Stimulated activated CD4-positive, alpha-beta T cell treated with anti-CD3 and anti-CD28 coated beads, Interleukin-2, amount 100 ng/mL, for 24 hours (primary cell): ENCODE data around the gene KRT74.
"Not testable (repeated sequence)": the region's sequence is repeated elsewhere in the genome, so short reads cannot be mapped to it uniquely, and the experiment has no call there.

ENCODE experiments used
- DNase-seq, 2 donors: peaks; one replicate each; pipeline ENCODE4 v3.0.0-alpha.2; 2020

Gene KRT74

DNA sequence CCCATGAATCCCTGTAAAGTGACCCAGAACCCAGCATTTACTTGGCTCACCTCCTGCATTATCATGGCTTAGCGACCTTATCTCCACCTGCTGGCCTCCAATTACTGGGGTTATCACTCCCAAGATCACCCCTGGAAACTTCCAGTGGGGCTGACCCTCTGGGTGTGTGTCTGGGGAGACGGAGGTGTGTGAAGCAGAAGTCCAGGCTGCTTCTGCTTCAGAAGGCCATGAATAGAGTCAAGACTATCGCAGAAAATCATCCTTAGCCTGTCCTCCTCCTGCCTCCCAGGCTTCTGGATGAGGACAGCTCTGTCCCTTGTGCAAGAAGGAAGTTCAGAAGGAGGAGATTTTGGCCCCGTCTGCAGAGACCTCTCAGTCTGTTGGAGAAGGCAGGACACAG is 28.0 kb upstream of the KRT74 start:
- no peak for DNase-seq

DNA sequence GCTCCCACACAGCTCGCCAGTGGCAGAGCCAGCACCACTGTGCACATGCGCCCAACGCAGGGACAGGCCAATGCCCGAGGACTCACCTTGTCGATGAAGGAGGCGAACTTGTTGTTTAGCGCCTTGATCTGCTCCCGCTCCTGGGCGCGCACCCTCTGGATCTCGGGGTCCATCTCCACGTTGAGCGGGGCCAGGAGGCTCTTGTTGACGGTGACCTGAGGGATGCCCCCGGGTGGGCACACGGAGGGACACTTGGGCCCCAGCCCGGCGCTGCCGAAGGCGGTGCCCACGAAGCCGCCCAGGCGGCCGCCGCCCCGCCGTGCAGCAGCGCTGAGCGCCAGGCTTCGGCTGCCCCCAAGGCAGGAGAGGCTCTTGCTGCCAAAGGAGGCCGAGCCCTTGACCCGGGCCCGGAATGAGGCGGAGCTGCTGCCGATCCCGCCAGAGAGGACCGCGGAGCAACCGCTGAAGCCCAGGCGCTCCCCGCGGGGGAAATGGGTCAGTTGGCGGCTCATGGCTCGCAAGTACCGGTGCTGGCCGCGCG is 27.4 kb upstream of the KRT74 start, which contains the start of gene KRT72:
KRT72 (minus strand) TSS at position 523 of the 541 bp plus-strand sequence; CDS start at position 512, 11 bp downstream.
- DNase-seq = no peak

DNA sequence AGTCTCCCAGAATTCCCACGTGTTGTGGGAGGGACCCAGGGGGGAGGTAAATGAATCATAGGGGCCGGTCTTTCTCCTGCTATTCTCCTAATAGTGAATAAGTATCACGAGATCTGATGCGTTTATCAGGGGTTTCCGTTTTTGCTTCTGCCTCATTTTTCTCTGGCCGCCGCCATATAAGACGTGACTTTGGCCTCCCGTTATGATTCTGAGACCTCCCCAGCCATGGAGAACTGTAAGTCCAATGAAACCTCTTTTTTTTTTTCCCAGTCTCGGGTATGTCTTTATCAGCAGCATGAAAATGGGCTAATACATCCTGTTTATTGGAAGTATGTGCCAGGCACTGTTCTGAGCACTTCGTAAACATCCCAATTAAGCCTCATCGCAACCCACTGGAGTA is 26.8 kb upstream of the KRT74 start:
- DNase-seq = no peak

DNA sequence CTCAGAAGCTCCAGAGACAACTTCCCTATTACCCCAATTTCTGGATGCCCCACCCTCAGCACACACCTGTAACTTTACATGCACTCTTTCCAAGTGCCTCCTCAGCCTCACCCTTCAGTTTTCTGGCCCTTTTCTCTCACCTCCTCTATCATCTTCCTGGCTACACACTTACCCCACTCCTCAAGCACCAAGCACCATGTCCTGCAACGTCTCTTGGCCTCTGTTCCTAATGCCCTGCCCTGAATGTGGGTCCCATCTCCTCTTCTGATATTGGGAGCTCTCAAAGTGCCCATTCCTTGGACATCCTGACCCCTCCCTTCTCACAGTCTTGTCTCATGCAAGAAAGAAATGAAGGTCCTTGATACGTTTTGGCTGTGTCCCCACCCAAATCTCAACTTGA is 26.4 kb upstream of the KRT74 start:
- DNase-seq = no peak

DNA sequence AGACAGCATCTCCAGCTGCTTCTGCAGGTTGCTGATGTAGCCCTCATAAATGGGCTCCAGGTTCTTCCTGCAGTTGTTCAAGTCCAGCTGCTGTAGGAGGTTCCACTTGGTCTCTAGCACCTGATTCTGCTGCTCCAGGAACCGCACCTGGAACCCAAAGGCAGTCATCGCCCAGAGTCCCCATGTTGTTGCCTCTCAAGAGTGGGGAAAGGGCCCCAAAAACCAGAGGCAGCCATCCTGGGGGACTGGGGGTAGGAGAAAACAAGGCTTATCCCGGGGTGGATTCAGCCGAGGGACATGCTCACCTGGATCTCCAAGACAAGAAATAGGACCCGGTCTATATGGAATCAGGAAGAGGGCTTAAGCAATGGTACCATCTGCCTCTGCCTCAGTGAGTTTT is 25.3 kb upstream of the KRT74 start:
- no peak for DNase-seq

DNA sequence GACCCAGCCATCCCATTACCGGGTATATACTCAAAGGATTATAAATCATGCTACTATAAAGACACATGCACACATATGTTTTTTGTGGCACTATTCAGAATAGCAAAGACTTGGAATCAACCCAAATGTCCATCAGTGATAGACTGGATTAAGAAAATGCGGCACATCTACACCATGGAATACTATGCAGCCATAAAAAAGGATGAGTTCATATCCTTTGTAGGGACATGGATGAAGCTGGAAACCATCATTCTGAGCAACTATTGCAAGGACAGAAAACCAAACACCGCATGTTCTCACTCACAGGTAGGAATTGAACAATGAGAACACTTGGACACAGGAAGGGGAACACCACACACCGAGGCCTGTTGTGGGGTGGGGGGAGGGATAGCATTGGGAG is 20.6 kb upstream of the KRT74 start:
- not testable (repeated sequence) for DNase-seq

DNA sequence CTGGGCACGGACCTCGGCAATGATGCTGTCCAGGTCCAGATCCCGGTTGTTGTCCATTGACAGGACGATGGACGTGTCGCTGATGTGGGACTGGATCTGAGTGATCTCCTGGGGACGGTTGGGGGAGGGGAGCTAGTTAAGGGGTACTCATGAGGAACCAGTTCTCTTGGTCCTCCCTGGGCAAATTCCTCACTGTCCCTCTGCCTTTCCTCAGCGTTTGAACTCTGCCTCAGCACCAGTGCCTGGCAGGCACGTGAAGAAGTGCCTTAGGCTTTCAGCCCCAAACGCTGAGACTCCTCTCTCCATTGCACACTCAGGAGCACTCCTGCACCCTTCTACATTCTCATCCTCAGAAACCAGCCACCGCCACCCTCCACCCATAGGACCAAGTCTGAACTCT is 17.9 kb upstream of the KRT74 start:
- DNase-seq = no peak

DNA sequence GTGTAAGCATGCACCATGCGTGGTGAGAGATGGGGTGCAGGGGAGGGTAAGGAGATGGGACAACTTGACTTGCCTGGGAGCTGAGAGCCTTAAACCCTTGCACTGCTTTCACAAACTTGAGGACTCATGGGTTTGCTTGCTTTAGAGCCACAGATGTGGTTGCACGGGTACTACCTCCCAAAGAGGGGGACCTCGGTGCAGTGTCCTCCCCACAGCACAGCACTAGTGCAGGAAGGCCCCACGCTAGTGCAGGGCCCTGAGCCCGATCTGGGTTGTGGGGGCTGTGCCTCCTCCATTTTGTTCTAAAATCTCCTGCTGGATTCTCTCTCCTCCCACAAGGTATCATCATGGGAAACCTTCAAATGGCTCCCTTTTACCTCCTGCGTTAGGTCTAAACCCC is 16.4 kb upstream of the KRT74 start:
- DNase-seq = no peak

DNA sequence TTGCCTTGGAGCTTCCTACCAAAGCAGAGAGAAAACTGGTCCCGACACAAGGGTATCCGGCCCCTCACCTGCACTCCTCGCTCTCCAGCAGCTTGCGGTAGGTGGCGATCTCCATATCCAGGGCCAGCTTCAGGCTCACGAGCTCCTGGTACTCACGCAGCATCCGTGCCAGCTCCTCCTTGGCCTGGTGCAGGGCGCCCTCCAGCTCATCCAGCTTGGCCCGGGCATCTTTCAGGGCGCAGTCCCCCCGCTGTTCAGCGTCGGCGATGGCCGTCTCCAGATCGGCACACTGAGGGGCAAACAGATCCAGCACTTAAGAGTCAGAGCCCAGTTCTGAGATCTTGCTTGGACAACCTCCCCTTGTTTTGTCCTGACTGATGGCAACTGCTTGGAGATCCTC is 13.9 kb upstream of the KRT74 start:
- no peak for DNase-seq

DNA sequence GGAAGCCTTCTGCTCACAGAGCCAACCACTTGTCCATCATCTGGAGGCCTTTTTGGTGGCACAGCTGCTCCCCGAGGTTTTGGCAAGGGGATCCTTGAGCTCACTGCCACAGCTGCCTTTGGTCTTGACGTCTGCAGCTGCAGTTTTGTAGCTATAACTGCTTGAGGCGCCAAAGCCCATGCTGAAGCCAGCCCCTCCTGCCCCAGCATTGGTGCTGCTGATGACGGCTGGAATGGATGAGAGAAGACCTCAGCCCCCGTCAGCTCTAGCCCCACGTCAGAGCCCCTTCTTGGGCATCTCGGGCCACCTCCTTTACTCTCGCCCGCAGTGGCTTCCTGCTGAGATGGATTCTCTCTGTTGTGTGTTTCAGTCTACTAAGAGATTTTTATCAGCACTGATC is 12.3 kb upstream of the KRT74 start:
- DNase-seq = peak; percentile 16 to 35

DNA sequence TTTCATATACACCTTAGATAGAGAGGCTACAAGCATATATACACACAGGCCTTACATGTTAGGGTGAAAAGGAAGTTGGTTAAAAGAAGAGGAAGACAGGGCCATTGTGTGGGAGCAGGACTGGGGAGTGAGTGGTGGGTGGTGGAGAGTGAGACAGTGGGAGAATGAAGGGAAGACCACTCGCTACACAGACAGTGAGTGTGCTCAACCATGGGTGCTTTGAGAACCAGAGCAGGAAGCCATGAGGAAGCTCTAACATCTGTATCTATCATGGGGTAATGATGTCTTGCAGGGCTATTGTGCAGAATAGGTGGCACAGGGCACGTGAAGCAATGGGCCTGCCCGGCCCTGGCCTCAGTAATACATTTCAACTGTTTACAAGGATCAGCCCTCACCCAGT is 11.4 kb upstream of the KRT74 start:
- no peak for DNase-seq

DNA sequence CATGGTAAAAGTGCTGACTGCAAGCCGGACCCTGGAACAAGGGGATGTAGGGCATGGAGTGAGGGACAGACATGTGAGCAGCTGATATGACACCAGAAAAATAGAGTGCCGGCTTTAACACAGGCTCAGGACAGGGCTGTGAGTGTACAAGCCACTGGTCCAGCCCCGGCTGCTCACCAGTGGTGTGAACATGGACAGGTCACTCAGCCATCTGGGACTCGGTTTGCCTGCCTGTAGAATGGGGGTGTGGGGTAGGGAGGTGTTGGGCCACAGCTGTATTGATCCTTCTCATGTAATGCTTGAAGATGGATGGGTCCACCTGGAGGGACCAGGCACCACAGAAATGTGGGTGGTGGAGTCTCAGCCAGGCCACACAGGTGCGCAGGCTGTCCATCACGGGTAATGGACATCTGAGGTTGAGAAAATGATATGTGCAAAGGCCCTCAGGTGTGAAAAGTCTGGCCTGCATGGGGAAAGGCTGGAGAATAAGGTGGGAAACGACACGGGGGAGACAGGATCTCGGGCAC is 10.6 kb upstream of the KRT74 start:
- DNase-seq = no peak

DNA sequence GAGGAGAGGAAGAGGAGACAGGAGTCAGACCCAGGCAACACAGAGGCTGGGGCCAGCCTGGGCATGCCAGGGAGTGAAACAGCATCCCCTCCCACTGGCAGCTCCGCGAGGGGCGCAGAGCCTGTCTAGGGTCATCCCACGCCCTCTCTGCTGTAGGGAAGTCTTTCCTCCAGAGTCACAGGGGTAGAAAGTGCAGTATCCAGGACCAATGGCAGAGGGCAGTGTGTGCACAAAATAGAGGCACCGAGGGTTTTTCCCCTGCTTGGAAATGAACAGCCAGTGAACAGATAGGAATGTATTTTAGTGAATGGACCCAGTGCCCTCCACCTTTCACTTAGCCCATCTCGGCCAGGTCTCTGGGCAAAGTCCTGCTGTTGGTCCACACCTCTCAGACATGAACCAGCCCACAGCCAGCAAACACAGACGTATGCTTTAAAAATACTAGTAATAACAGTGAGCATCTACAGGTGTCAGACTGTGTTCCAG is 9.4 kb upstream of the KRT74 start:
- peak; percentile 68 to 73 for DNase-seq

DNA sequence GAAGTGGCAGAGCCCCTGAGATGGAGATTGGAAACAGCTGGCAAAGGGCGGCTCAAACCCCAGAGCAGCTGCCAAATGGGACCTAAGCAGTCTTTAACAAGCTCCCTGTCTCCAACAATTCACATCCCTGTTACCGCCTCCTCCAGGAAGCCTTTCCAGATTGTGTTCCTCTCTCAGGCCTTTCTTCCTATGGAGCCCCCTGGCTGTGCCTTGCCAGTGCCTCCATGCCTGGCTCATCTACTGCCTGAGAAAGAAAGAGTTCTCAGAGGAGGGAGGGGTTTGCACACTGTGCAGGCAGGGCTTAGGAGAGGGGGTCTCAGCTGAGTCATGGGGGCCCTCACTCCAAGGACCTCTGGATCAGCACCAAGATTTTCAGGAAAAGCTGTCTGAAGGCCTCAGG is 8.8 kb upstream of the KRT74 start:
- DNase-seq = no peak

DNA sequence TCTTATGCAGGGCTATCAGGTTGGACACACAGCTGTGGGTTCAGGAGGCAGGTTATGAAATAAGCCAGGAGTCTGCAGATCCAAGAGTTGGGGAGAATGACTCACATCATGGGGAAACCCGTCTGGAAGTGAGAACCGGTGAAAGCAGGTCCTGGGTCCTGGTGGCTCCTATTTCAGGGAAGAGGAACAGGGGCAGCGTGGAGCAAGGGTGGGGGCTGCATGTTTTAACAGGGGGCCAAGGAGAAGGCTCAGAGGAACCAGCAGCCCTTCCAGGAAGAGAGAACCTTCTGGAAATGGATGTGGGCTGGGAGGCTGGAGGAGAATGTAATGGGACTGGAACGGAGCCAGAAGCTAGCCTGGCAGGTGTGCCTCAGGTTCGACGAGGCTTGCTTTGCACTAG is 7.8 kb upstream of the KRT74 start:
- DNase-seq = no peak

DNA sequence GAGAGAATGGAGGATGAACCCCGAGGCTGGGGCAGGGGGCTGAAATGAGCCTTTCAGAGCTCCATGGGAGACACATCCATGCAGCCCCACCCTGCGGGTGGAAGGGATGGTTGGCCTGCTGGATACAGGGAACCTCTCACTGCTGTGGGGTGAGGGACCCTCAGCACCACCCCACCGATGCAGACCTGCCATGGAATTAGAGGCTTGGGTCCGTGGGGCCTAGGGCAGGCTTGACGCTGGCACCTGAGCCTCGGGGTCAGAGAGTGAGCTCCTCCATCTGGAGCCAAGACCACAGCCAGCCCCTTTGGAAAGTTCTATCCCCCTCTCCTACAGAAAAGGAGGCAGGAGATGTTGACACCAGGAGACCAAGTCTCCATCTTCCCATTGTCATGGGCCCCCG is 7.4 kb upstream of the KRT74 start:
- no peak for DNase-seq

DNA sequence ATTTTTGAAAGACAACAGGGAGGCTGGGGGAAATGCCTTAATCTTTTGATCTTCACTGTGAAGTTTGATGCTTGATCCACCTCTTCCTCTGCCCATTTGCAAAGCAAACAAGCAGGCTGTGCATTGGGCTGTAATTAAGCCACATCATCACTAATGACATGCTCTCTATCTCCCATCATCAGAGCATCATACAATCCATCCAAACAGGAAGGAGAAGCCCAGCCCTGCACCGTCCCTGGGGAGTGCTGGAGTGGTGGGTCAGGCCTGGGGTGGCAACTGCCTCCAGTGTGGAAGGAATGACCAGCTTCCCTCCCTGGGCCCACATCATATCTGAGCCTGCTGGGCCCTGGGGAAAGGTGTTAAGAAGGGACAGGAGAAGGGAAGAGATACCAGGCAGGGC is 6.9 kb upstream of the KRT74 start:
- DNase-seq = no peak

DNA sequence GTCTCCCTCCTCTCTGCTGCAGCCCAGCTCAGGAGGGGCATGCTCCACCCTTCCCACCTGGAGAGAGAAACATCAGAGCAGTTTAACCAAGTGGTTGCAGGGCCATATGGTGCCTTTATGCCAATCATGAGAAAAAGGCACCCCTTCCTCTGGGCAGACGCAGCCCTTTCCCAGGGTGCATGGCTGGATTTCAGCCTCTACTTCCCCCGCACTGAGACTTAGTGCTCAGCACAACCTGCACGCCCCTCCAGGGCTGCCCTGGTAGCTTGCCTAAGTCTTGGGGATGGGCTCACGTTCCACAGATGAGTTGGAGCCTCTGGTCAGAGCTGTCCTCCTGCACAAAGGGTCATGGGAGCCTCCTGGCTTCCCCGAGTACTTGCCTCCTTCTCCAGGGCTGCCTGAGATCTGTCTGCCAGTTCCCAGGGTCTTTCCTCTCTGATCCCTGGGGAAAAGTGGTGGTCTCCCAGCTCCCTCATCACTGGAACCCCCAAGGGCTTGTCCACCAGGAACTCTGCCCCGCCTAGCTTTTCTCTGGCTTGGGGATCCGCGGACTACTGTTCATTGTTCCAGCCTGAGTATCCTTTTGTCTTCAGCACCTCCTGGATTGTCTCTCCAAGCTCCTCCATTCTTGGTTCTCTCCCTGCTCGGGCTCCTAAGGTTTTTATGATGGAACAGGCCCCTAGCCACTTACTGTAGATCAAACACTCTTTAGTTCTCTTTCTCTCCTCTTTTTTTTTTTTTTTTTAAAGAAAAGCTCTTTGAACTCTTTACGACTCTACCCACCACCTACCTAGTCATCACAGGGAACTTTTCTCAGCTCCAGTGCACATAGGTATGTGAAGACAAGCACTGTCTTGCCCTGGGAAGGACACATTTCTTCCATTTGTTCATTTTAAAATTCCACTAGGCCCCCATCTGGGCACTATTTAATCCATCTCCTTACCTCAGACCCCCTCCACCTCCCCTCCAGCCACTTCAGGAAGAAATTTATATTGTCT is 6.1 kb upstream of the KRT74 start:
- no peak for DNase-seq

DNA sequence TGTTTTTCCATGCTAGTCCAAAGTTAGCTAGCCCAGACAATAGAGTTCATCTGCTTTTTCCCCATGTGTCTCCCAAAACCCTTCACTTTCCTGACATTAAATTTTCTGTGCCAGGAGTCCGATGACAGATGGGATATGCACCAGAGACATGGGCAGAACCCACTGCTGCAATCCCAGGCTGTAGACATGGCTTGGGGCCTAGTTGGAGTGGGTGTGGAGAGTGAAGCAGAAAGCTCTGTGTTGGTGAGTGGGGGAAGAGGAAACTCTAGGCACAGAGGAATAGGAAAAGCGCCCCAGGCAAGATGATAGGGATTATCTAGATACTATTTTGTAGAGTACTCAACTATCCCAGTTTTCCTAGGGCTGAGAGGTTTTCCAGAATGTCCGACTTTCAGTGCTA is 4.8 kb upstream of the KRT74 start:
- no peak for DNase-seq

DNA sequence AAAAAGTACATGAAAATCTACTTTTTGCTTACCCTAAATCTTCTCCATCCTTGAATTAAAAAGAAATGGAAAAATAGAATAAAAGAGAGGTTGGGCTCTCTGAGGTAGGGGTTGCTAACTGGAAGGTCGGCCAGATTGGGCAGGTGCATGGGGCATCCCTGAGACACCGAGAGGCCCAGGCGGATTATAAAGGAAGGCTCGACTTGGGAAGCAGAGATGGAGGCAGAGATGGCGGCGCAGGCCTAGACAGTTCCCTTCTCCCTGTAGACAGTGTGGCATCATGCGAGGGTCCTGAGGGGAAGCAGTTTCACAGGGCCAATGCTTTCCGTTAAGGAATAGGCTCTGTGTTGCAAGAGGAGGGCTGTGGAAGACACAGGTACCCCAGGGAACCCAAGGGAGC is 3.7 kb upstream of the KRT74 start:
- DNase-seq = no peak

DNA sequence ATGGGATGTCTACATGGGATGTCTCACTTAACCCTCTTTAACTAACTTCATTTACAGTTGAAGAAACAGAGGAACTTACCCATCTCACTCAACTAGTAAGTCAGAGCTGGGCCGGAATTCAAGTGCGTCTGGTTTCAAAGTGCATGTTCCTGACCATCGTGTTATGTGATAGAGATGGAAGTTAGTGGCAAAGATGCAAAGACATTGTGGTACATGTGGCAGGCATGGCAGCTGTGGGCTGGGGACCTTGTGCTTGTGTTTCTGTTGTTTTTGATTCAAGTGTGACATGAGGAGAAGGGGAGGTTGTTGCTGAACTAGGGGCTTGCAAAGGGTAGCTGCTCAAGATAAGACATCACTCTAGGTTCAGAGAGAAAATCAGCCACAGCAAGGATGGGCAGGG is 2.3 kb upstream of the KRT74 start:
- no peak for DNase-seq

DNA sequence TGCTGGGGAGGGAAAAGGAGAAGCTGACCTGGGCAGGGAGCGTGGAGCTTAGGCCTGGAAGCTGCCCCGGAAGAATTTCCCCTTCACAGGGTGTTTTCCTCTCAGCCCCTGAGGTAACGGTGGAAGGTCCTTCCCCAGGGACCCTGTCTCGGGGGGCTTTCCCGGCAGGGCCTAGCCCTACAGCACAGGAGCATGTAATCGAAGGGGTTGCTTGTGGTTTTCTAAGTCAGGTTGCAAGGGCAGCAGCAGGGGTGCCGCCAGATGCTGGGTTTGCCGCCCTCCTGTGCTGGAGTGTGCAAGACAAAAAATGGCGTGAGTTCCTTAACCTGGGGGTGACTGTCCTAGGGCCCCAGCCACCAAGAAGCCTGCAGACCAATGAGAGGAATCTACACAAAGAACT is 1.6 kb upstream of the KRT74 start:
- no peak for DNase-seq

DNA sequence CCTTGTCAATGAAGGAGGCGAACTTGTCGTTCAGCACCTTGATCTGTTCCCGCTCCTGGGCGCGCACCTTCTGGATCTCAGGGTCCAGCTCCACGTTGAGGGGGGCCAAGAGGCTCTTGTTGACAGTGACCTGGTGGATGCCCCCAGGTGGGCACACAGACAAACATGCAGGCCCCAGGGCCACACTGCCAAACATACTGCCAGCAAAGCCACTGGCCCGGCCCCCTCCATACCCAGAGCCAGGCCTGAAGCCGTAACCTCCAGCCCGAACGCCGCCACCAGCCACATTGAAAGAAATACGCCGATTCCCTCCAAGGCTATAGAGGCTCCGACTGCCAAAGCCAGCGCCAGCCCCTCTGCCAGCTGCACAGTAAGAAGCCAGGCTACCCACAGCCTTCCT is 337 bp downstream of the KRT74 start:
- DNase-seq = no peak

DNA sequence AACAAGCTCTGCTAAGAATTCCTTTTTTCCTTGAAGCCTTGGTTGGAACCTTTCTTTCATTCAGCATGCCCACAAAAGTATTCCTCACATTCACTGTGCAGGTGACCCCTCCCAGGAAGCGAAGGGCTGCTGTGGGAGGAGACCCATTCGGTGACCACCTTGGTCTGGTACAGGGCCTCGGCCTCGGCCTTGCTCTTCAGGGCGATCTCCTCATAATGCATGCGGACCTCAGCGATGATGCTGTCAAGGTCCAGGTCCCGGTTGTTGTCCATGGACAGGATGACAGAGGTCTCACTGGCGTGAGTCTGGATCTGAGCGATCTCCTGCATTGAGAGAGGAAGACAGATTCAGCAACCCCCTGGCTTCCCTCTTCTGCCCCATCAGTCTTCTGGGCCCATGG is 3.1 kb downstream of the KRT74 start:
- DNase-seq = no peak
